Measurements from ENCODE around the gene ZNF275.
"Not testable (repeated sequence)": the region's sequence is repeated elsewhere in the genome, so short reads cannot be mapped to it uniquely, and the experiment has no call there.

Gene ZNF275

GRCh38 chrX:153361781-153362397 lies 27.9 kb downstream of the ZNF275 start:
- no peak for DNase-seq (ENCODE audit: low read depth in 2 of 2)

- no peak for DNase-seq (ENCODE audit: low read depth in 2 of 2)
Observed at GRCh38 chrX:153365670-153366069, 31.7 kb downstream of the ZNF275 start.

- DNase-seq (ENCODE audit: low read depth in 2 of 2): no peak
Observed at GRCh38 chrX:153366119-153366518, 32.2 kb downstream of the ZNF275 start.

GRCh38 chrX:153366878-153367538 lies 33.1 kb downstream of the ZNF275 start:
- DNase-seq (ENCODE audit: low read depth in 2 of 2): no peak

- DNase-seq (ENCODE audit: low read depth in 2 of 2): no peak
Observed at GRCh38 chrX:153370293-153371055, 36.5 kb downstream of the ZNF275 start.

- DNase-seq (ENCODE audit: low read depth in 2 of 2): no peak
Observed at GRCh38 chrX:153371256-153371655, 37.3 kb downstream of the ZNF275 start.

GRCh38 chrX:153372949-153373348 lies 39.0 kb downstream of the ZNF275 start:
- no peak for DNase-seq (ENCODE audit: low read depth in 2 of 2)

- DNase-seq (ENCODE audit: low read depth in 2 of 2): no peak
Observed at GRCh38 chrX:153374426-153374825, 40.5 kb downstream of the ZNF275 start.

- no peak for DNase-seq (ENCODE audit: low read depth in 2 of 2)
Observed at GRCh38 chrX:153375571-153375970, 41.6 kb downstream of the ZNF275 start.

GRCh38 chrX:153377727-153378126 lies 43.8 kb downstream of the ZNF275 start:
- DNase-seq (ENCODE audit: low read depth in 2 of 2): no peak

GRCh38 chrX:153378607-153379006 lies 44.7 kb downstream of the ZNF275 start:
- DNase-seq (ENCODE audit: low read depth in 2 of 2): no peak

- DNase-seq (ENCODE audit: low read depth in 2 of 2): no peak
Observed at GRCh38 chrX:153379508-153379907, 45.6 kb downstream of the ZNF275 start.

- DNase-seq (ENCODE audit: low read depth in 2 of 2): no peak
Observed at GRCh38 chrX:153379971-153380581, 46.1 kb downstream of the ZNF275 start.

GRCh38 chrX:153380691-153381090 lies 46.7 kb downstream of the ZNF275 start:
- DNase-seq (ENCODE audit: low read depth in 2 of 2): no peak

- DNase-seq (ENCODE audit: low read depth in 2 of 2): no peak
Observed at GRCh38 chrX:153381684-153382532, 48.0 kb downstream of the ZNF275 start.

GRCh38 chrX:153382563-153383482 lies 48.9 kb downstream of the ZNF275 start:
- DNase-seq (ENCODE audit: low read depth in 2 of 2): no peak

- DNase-seq (ENCODE audit: low read depth in 2 of 2): no peak
Observed at GRCh38 chrX:153384390-153384789, 50.4 kb downstream of the ZNF275 start.

GRCh38 chrX:153384973-153385372 lies 51.0 kb downstream of the ZNF275 start:
- DNase-seq (ENCODE audit: low read depth in 2 of 2): not testable (repeated sequence)

GRCh38 chrX:153386097-153386496 lies 52.1 kb downstream of the ZNF275 start:
- DNase-seq (ENCODE audit: low read depth in 2 of 2): no peak

GRCh38 chrX:153387345-153387744 lies 53.4 kb downstream of the ZNF275 start:
- DNase-seq (ENCODE audit: low read depth in 2 of 2): no peak

Measured in stimulated activated CD4-positive, alpha-beta T cell treated with anti-CD3 and anti-CD28 coated beads, Interleukin-1b, Interleukin-23, amount 100 ng/mL, for 1 hour (primary cell).